NCI-H82 treated with DMSO at 0.1 percent for 48 hours (cell line): ENCODE data around the gene IFI27L1.
A peak's percentile ranks its signal among the peaks of the same experiment; 100 is the strongest.

Experiments
- DNase-seq: peaks from one replicate; lab custom pipeline; 2025; ENCODE audit not compliant: unreplicated experiment; lab: John Stamatoyannopoulos, UW

Gene IFI27L1

GRCh38 chr14:94113490-94113889 is 32.4 kb downstream of the IFI27L1 start:
- DNase-seq, result no peak

DNA sequence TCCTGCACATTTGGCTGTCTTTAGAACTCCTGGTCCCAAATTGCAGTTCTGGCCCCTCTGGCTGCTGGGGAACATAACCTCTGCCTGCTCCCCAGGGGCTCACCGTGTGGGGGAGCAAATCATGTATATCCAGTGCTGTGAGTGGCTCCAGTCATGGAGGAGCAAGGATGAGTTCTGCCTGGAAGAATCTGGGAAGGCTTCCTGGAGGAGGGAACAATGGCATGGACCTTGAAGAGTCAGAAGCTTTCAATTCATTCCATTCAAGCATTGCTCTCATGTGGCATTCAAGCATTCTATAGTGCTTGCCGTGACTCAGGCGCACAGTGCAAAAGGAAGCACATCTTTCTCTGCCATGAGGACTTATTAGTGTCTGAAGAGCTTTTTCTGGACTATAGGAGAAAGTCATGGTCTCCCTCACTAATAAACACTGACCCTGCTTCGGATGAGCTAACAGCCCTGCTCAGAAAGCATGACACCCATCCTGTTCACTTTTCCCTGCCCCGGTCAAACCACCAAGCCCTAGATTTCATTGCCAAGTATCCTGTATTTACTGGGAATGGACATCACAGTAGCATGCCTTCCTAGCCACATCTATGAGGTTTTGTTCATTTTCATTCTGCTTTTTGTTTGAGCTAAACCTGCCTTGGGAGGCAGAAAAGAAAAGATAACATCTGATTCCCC is 32.9 kb downstream of the IFI27L1 start:
- no peak for DNase-seq

- DNase-seq, result no peak
Observed at GRCh38 chr14:94114589-94115057, 33.5 kb downstream of the IFI27L1 start.

DNA sequence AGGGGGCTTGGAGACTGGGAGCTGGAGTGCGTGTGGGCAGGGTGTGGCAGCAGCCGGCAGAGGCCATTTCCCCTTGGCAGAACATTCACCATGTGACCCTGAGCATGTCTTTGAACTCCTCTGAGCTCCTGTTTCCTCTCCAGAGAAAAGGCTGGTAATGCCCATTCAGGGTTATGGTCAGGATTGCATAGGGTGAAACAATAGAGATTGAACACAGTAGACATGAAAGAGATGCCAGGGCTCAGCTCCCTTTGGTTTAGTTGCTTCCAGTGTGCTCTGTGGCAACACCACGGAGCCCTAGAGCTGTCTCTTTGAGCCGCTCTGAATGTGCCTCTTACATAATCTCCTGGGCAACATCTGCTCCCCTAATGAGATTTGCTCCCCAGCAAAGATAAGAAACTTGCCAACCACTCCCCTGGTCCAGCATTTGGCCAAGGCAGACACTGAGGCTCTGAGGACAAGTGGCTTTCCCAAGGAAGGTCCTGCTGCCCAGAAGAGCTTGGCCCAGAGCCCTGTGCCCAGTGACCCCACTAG is 34.0 kb downstream of the IFI27L1 start:
- DNase-seq, result peak; percentile 66

DNA sequence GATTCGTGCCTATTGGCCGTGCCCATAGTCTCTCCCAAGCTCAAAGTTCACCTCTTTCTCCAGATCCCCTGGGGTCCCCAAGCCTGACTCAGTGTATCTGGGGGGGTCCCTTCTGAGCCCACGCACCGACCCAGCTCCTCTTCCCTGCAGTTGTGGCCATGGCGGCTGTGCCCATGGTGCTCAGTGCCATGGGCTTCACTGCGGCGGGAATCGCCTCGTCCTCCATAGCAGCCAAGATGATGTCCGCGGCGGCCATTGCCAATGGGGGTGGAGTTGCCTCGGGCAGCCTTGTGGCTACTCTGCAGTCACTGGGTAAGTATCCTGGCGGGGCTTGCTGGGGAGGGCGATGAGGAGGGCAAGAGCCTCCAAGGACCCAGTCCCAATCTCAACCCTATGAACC is 34.5 kb downstream of the IFI27L1 start:
- DNase-seq, result no peak

- no peak for DNase-seq
Observed at GRCh38 chr14:94116701-94117100, 35.6 kb downstream of the IFI27L1 start.

GRCh38 chr14:94117856-94118255 is 36.7 kb downstream of the IFI27L1 start:
- DNase-seq, result no peak

GRCh38 chr14:94119071-94119470 is 38.0 kb downstream of the IFI27L1 start:
- DNase-seq, result no peak

DNA sequence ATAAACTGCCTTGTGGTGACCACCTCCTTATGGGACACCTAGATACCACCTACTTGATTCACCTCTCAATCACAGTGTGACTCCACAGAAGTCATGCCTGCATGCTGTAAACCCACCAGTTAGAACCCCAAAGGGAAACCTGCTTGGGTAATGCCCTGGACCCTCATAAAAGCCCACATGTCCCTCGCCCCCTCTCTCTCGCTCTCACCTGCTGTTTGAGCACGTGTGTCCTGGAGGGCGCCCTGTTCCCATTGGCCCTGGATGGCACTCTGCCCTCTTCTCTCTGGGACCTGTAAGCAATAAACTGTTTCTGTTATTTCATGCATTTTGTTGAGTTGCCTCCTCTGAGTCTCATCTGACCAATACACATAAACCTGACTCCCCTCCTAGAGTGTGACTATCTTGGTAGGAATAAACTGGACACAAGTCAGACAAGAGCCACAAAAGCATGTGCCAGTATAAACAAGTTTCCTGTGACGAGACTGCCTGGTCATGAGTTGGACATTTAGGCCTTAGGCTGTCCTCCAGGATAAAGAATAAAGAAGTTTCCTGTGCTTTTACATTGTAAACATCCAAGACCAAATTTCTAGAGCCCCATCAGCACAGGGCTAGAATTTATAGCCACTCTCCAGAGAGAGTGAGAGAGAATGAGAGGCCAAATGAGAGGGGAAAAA is 39.7 kb downstream of the IFI27L1 start:
- DNase-seq, result no peak

DNA sequence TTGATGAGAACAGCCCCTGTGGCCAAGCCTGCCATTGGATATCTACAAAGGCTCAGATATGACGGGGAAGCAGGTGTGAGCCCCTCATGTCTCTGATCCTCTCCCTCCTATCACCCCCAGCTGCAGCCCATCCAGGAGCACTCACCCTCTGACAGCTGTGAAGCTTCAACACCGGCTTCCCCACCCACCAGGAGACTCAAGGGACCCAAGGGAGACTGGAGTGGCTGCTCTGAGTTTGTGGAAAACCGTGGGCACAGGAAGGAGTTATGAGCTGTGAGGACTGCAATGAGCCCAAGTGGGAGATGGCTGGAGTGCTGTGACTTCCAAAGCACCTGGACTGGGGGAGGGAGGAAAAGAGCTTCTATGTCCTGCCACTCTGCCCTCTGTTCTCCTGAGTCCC is 40.4 kb downstream of the IFI27L1 start:
- DNase-seq, result no peak

GRCh38 chr14:94122438-94122837 is 41.3 kb downstream of the IFI27L1 start:
- DNase-seq, result no peak

DNA sequence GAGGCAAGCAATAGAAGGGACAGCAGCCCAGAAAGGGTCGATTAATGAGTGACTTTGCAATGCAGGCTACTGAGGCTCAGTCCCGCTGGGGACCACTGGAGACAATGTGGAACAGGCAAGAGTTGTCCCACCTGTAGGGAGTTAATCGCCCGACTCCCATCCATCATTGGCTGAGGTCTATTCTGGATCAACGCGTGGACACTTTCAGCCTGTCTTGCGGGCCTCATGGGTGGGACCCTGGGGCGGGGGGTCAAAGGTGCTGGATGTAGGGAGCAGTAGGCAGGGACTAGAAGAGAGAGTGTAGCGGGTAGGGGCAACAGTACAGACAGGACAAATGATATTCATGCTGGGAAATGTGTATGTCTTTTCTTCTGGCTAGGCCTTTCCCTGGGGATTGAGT is 42.2 kb downstream of the IFI27L1 start:
- DNase-seq, result no peak

GRCh38 chr14:94123868-94124267 is 42.8 kb downstream of the IFI27L1 start:
- no peak for DNase-seq

GRCh38 chr14:94124582-94125377 is 43.7 kb downstream of the IFI27L1 start:
- DNase-seq, result no peak

DNA sequence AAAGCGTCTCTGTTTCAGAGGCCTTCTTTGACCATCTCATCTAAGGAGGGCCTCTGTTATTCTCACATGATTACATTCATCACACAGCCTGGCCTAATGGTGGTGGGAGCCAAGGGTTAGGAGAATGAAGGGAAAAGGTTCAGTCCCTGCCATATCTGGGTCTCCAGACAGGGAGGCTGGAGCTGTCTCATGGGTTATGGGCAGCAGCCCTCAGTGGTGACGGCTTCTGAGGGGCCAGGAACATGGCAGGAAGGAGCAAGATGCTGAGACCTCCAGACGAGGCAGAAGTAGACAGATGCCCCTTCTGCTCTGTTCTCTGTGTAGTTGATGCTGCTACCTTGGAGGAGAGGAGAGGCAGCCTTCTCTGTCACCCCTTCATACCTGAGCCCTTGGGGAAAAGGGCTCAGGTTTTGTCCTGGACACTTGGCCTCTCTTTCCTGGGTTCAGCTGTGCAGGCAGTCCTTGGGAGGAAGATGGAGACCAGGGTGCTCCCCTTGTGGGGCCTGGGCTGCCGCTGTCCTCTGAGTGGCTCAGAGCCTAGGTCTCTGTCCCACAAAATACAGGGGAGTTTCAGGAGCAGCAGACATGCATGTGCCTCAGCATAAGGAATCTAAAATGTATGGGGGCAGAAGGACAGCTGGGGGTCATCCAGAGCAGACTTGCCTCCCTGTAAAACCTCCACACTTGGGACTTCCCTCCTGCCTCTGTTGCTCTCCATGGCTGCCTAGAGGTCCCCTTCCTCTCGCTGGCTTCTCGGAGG is 44.7 kb downstream of the IFI27L1 start:
- no peak for DNase-seq

DNA sequence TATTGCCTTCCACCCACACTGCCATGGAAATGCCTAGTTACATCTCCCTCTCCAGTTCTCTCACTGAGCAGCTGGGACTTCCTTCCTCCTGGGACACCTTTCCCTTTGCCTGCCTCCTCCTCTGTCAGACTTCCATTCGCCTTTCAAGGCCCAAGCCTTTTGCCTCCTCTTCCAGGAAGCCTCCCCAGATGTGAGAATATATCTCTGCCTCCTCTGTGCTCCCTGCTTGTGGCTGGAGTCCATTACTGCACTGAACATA is 45.2 kb downstream of the IFI27L1 start:
- DNase-seq, result no peak

DNA sequence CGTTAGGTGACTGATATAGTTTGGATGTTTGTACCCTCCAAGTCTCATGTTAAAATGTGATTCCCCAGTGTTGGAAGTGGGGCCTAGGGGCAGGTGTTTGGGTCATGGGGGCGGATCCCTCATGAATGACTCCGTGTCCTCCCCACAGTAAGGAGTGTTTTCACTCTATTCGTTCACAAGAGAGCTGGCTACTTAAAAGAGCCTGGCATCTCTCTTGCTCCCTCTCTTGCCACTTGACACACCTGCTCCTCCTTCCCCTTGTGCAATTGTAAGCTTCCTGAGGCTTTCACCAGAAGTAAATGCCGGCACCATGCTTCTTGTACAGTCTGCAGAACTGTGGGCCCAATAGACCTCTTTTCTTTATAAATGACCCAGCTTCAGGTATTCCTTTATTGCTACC is 45.7 kb downstream of the IFI27L1 start:
- no peak for DNase-seq

DNA sequence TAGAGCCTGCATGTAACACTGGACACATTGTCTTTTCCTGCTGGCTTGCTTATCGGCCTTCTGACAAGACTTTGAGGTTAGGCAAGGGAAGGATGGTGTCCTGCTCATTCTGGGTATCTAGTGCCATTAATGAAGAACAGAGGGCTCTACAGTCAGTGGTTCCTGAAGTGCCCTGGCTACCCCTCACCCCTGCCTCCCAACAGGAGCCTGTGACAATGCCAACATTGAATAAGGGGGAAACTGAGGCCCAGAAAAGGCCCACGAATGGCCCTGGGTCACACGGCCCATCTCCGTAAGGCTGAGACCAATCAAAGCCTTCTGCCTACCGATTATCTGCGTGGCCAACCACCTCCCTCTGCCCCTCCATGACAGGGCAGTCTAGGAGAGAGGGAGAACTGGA is 46.2 kb downstream of the IFI27L1 start:
- DNase-seq, result no peak

DNA sequence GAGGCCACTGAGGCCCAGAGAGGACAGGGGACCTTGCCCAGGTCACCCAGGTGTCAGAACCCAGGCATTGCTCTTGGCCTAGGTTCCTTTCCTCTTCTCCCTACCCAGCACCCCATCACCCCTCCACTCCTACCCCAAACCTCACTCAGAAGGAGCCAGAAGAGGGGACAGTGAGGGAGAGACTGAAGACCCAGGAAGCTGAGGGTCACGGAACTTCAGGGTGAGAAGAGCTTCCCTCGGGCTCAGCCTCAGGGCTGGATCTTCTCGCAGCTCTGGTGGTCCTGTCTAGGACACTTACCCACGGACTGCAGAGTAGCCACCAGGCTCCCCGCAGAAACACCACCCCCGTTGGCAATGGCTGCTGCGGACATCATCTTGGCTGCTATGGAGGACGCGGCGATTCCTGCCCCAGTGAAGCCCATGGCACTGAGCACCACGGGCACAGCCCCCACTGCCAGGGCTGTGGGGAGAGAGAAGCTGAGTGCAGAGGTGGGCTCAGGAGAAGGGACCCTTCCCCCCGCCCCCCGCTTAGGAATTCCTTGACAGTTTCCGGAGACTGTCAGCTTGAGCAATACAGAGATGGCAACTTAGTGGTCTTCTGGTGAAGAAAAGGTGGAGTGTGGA is 47.2 kb downstream of the IFI27L1 start:
- DNase-seq, result no peak

- DNase-seq, result peak; percentile 36
Observed at GRCh38 chr14:94129111-94129757, 48.1 kb downstream of the IFI27L1 start, which contains the start of gene IFI27L2. Gene IFI27L2, minus strand, starts transcription at chr14:94129604. Its CDS starts 40 bp downstream, at chr14:94129564.
